Gastrocnemius medialis (tissue), 4 donors: ENCODE data around the gene TSSC4. TPM values are rescaled to one million over a fixed set of nuclear protein-coding genes. Genes with fewer than 3 reads are reported as not detected.

Experiments used
- ATAC-seq, 2 donors: fragments of 150-250 bp; one replicate each; pipeline ENCODE4 v1.9.1; 2016
- DNase-seq, 2 donors: peaks; one replicate each; pipeline ENCODE4 v3.0.0-alpha.2; 2019
- H3K27ac ChIP-seq, 4 donors: fragments of 200-600 bp; sonication (generic); 1 replicate in 1 of 4; 2 replicates in 3 of 4; pipeline ENCODE4 v1.5.1; 2016 to 2018; ENCODE audit warnings: mild to moderate bottlenecking in 2 of 4, moderate library complexity in 1 of 4
- H3K27me3 ChIP-seq, 3 donors: fragments of 200-600 bp; sonication (generic) in 2 of 3; 1 replicate in 1 of 3; 2 replicates in 2 of 3; pipeline versions ENCODE4 v1.5.1 to v1.6.0; 2016 to 2019; ENCODE audit warnings: mild to moderate bottlenecking in 1 of 3, moderate library complexity in 1 of 3
- H3K36me3 ChIP-seq, 2 donors: fragments of 200-600 bp; sonication (generic) in 1 of 2; one replicate each; pipeline ENCODE4 v1.5.1; 2017 to 2018
- H3K4me1 ChIP-seq, 2 donors: fragments of 200-600 bp; sonication (generic) in 1 of 2; one replicate each; pipeline ENCODE4 v1.5.1; 2016 to 2017; ENCODE audit warnings: mild to moderate bottlenecking in 2 of 2
- H3K4me3 ChIP-seq, 4 donors: fragments of 200-600 bp; sonication (generic) in 3 of 4; 1 replicate in 1 of 4; 2 replicates in 3 of 4; pipeline ENCODE4 v1.5.1; 2016 to 2019; ENCODE audit warnings: mild to moderate bottlenecking in 2 of 4
- H3K9me3 ChIP-seq, 3 donors: fragments of 200-600 bp; sonication (generic) in 2 of 3; 1 replicate in 1 of 3; 2 replicates in 2 of 3; pipeline ENCODE4 v1.5.1; 2016 to 2019
- CTCF ChIP-seq, 5 experiments: fragments of 450-650 bp in 3 of 5; fragments of 200-600 bp in 2 of 5; sonication (generic) in 2 of 5; IDR thresholded peaks in 4 of 5; conservative IDR thresholded peaks in 1 of 5; 1 replicate in 4 of 5; 2 replicates in 1 of 5; pipeline ENCODE4 v1.5.1; 2016 to 2019; ENCODE audit warnings: antibody characterized with exemption in 5 of 5, mild to moderate bottlenecking in 3 of 5, moderate library complexity in 3 of 5
- POLR2A ChIP-seq, 2 donors: fragments of 450-650 bp; IDR thresholded peaks; one replicate each; pipeline ENCODE4 v1.6.1; 2017; ENCODE audit warnings: antibody characterized with exemption in 2 of 2, mild to moderate bottlenecking in 2 of 2, moderate library complexity in 2 of 2
- in situ Hi-C, 4 donors: fragments of 200-750 bp; cut with MboI; loops; one replicate each; pipeline versions ENCODE4 v1.15.0 to v1.8.0; 2017; ENCODE audit warnings: low sequenced_read_pairs in 4 of 4
- intact Hi-C: fragments of 100-400 bp; cut with DNase I; formaldehyde crosslinking; loops from one replicate; pipeline ENCODE4 v1.15.1; 2023; ENCODE audit warnings: low total_unique reads
- total RNA-seq, 4 donors: library from RNA; depleted of rRNA; stranded (reverse); fragments of >200 nt; gene quantifications; one replicate each; pipeline versions ENCODE4 v1.1.0 to v1.2.3, GENCODE V29; 2016

TSSC4 gene
- total RNA-seq, 4 donors from 2014 or later: 53.4 to 92.5 (median 76.8) TPM

- intact Hi-C loops: no loop called here
- H3K4me1 ChIP-seq: no peaks in the 10 kb centered on the region
Observed at GRCh38 chr11:2422461-2423156, 22.1 kb downstream of the TSSC4 start.

GRCh38 chr11:2423157-2424025 lies 22.8 kb downstream of the TSSC4 start:
- DNase-seq: no peak
- no peak overlapping the region for H3K27ac ChIP-seq
- no peaks in the 10 kb centered on the region for H3K4me1 ChIP-seq
- in situ Hi-C loops (loop anchor here (10.0 to 25.0 kb wide), 6 partner anchors 109 to 471 kb away; no protein-coding TSS in a partner anchor), intact Hi-C loops (no loop called here)
- no peaks in the 10 kb centered on the region for H3K27me3 ChIP-seq
- no peak for ATAC-seq
- H3K9me3 ChIP-seq: no peaks in the 10 kb centered on the region
- H3K36me3 ChIP-seq: no peaks in the 10 kb centered on the region
- no peak for TF ChIP-seq POLR2A (IDR thresholded peaks at IDR 0.05)
- TF ChIP-seq CTCF (IDR thresholded peaks at IDR 0.05 in 4 of 5, conservative IDR thresholded peaks at IDR 0.05 in 1 of 5): no peak
- H3K4me3 ChIP-seq: no peak overlapping the region

More at GRCh38 chr11:2422461-2423156, 22.1 kb downstream of the TSSC4 start:
- Histone ChIP-seq H3K27me3 (no peaks in the 10 kb centered on the region), H3K27ac (no peak overlapping the region), H3K36me3 (no peaks in the 10 kb centered on the region), H3K9me3 (no peaks in the 10 kb centered on the region), H3K4me3 (no peak overlapping the region)
- ATAC-seq (no peak), DNase-seq (no peak)
- no peak for TF ChIP-seq POLR2A (IDR thresholded peaks at IDR 0.05)
- no peak for TF ChIP-seq CTCF (IDR thresholded peaks at IDR 0.05 in 4 of 5, conservative IDR thresholded peaks at IDR 0.05 in 1 of 5)
- in situ Hi-C loops: loop anchor here (10.0 to 25.0 kb wide), 6 partner anchors 108 to 472 kb away; no protein-coding TSS in a partner anchor

- no peak overlapping the region for H3K4me3 ChIP-seq
- no peak overlapping the region for H3K27ac ChIP-seq
- H3K4me1 ChIP-seq: no peaks in the 10 kb centered on the region
- H3K27me3 ChIP-seq: no peaks in the 10 kb centered on the region
- H3K9me3 ChIP-seq: no peaks in the 10 kb centered on the region
- H3K36me3 ChIP-seq: no peaks in the 10 kb centered on the region
- ATAC-seq: no peak
- no peak for DNase-seq
- in situ Hi-C loops: loop anchor here (5.0 to 25.0 kb wide), 9 partner anchors 107 to 470 kb away; partner anchors contain the start of gene CDKN1C (in 1 of the 4)
- intact Hi-C loops: no loop called here
- no peak for TF ChIP-seq POLR2A (IDR thresholded peaks at IDR 0.05)
- TF ChIP-seq CTCF (IDR thresholded peaks at IDR 0.05 in 4 of 5, conservative IDR thresholded peaks at IDR 0.05 in 1 of 5): no peak
Observed at GRCh38 chr11:2424811-2425495, 24.4 kb downstream of the TSSC4 start.

- in situ Hi-C loops: loop anchor here (5.0 to 25.0 kb wide), 9 partner anchors 107 to 469 kb away; partner anchors contain the start of gene CDKN1C (in 1 of the 4)
- no peak overlapping the region for H3K4me3 ChIP-seq
- H3K9me3 ChIP-seq: no peaks in the 10 kb centered on the region
- intact Hi-C loops: no loop called here
- H3K27me3 ChIP-seq: no peaks in the 10 kb centered on the region
- no peak overlapping the region for H3K27ac ChIP-seq
- no peak for TF ChIP-seq CTCF (IDR thresholded peaks at IDR 0.05 in 4 of 5, conservative IDR thresholded peaks at IDR 0.05 in 1 of 5)
- TF ChIP-seq POLR2A (IDR thresholded peaks at IDR 0.05): no peak
- no peaks in the 10 kb centered on the region for H3K36me3 ChIP-seq
- DNase-seq: no peak
- no peak for ATAC-seq
- no peaks in the 10 kb centered on the region for H3K4me1 ChIP-seq
Observed at GRCh38 chr11:2425506-2425905, 25.0 kb downstream of the TSSC4 start.
